GM19463 (cell line): ENCODE results near the gene SYNE2.
"Not testable (repeated sequence)": the region's sequence is repeated elsewhere in the genome, so short reads cannot be mapped to it uniquely, and the experiment has no call there.

Source experiments
- ATAC-seq: cut with Tn5 transposase; IDR thresholded peaks from one replicate; pipeline ENCODE4 v1.9.1; 2021; ENCODE audit warnings: mild to moderate bottlenecking, moderate library complexity; ENCODE audit not compliant: unreplicated experiment

SYNE2 gene

DNA sequence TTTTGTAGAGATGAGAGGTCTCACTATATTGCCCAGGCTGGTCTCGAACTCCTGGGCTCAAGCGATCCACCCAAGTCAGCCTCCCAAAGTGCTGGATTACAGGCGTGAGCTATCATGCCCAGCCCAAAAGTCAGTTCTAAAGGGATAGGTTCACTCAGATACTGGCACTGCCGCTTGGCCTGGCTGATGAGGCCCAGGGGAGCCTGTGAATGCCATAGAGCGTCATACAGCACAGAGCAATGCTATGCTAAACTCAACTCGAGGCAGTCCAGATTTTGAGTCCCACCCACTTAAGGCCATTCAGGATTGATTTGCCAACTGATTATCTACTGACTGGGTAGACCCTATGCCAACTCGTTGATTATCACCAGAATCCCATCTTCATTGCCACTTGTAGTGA, 262.0 kb downstream of the SYNE2 start:
- ATAC-seq: no peak

DNA sequence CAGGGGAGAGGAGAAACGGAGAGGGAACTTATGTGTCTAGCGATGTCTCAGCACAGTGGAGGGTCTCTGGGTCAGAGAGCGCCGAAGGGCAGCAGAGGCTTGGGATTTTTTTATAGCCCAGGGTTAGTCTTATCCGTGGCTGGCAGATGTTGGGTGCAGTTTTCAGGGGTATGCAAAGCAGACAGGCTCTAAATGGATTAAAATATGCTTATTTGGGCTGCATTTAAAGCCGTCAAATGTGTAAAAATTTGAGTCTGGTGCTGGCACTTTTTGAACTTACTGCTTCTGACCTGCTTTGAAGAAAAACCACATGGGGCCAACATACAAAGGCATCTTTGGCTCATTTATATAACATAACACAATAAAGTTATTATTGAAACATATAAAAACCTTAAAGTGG, 262.6 kb downstream of the SYNE2 start:
- no peak for ATAC-seq

DNA sequence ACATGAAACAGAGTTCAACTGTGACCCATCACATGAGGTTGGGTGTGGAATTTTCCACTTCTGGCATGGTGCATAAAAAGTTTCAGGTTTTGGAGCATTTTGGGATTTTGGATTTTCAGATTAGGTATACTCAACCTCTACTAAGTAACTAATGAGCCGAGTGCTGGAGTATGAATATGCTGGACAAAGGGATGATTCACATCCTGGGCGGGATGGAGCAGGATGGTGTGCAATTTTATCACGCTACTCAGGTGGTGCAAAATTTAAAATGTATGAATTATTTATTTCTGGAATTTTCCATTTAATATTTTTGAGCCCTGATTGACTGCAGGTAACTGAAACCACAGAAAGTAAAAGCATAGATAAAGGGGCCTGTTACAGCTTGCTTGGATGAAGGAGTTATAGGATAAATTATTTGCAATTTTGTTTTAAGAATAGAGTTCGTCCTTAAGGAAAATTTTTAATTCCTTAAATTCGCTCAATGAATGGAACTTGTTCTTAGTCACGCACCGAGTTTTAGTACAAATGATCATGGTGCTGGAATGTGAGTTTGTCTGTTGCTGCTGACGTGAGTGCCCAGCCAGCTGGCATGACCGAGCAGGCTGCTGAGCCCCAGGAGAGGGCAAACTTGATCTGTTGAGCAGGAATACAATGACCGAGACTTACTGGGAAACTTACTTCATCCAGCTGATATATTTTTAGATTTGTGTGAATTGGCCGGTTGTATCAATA, 265.0 kb downstream of the SYNE2 start:
- ATAC-seq: no peak

DNA sequence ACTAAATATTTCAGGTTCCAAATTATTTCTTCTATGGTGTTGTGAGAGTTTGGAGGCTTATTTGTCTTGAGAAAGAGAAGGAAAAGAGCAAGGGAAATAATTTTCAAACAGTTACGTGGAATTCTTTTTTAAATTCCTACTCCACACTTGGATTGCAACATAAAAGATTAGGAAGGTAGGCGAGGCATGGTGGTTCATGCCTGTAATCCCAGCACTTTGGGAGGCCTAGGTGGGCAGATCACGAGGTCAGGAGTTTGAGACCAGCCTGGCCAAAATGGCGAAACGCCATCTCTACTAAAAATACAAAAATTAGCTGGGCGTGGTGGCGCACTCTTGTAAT, 265.6 kb downstream of the SYNE2 start:
- ATAC-seq: not testable (repeated sequence)

DNA sequence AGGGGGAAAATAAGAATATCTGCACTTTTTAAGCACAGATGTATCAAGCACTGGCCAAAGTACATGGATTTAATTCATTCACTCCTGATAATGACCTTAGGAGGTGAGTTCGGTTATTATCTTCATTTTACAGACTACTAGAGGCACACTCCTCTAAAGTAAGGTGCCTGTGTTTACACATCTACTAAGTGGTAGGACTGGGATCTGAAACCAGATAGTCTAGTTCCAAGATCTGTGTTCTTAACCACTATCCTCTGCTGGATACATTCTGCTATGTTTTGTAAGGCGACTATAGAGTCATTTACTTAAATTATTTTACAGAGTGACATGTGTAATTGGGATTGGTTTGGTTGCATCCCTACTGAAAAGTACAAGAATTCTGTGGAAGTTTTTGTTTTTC, 266.1 kb downstream of the SYNE2 start:
- no peak for ATAC-seq

DNA sequence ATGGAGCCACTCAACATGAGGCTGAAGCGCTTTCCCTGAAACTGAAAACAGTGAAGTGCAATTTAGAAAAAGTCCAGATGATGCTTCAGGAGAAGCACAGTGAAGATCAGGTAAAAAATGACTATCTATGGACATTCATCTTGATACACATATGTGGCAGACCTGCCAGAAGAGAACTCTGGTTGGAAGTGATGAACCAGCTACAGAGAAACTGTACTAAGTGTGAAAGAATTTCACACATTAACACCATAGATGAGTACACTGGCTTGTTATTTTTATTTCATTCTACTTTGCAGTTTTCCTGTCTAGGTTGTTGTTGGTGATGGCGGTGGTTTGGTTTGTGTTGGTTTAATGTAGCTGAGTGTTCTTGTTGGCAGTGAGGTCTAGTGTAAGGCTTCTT, 266.7 kb downstream of the SYNE2 start:
- ATAC-seq: no peak

DNA sequence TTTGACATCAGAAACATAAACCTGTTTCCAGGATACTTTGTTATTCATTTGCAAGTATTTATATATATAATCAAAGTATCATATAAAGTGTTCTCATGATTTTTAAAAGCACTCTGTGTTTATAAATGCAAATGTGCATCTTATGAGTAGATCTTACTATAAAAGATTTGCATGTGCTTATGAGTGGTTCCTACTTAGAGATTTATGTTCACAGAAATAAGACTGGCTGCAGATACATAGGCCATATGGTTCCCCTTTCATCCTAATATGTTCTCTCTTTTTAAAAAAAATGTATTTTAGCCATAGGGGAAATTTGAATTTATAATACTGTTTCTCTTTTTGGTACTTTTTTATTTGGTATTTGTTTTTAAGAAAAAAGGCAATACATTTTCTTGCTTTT, 267.2 kb downstream of the SYNE2 start:
- ATAC-seq: no peak

DNA sequence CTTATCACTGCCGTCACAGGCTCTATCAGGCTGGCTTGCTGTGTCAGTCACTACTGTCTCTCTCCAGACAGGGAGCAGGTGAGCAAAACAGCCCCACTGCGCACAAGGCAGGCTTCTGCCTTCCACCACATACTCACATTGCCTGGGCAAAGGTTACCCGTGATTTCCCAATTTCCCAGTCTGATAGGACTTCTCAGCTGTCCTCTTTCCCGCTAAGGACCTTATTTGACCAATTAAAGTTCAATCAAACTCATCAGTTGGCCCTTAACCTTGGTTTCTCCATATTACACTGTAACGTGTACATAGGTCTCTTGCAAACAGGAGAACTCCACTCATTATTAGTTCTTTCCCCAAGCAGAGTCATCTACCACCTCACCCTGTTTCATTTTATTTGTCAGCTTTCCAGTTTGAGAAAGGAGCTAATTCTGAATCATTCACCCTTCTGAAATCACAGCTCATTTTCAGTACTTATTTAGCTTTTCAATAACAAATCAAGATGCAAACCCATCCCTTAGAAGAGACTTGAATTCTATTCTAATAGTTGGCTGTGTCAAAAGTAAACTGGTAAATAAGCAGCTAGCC, 270.5 kb downstream of the SYNE2 start:
- ATAC-seq: no peak

DNA sequence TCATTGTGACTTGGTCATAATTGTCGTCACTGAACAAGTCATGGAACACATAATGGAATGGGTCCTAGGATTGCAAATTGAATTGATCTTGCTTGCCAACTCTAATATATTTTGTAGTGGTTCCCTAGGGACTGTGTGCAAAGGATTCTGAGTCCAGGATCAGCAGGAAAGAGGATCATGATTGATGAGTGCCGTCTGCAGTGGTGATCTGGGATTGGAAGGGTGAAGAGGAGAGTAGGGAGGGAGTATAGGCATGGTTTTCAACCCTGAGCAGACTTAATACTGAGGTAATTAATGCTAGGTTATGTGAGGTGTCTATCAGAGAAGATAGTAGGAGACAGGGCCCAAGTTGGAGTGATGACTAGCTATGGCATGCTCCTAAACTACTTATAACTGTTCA, 272.5 kb downstream of the SYNE2 start:
- no peak for ATAC-seq

DNA sequence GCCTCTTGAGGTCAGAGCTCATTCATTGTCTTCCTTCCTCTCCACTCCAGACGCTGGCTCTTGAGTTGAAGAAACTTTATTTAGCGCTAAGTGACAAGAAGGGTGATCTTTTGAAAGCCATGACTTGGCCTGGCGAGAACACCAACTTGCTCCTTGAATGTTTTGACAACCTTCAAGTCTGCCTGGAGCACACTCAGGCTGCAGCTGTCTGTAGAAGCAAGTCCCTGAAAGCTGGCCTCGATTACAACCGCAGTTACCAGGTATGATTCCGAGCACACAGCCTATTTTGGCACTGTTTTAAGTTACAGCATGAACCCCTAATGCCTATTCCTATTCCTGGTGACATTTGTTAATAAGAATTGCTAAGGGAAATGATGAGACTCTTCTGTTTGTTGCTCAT, 273.7 kb downstream of the SYNE2 start:
- no peak for ATAC-seq

DNA sequence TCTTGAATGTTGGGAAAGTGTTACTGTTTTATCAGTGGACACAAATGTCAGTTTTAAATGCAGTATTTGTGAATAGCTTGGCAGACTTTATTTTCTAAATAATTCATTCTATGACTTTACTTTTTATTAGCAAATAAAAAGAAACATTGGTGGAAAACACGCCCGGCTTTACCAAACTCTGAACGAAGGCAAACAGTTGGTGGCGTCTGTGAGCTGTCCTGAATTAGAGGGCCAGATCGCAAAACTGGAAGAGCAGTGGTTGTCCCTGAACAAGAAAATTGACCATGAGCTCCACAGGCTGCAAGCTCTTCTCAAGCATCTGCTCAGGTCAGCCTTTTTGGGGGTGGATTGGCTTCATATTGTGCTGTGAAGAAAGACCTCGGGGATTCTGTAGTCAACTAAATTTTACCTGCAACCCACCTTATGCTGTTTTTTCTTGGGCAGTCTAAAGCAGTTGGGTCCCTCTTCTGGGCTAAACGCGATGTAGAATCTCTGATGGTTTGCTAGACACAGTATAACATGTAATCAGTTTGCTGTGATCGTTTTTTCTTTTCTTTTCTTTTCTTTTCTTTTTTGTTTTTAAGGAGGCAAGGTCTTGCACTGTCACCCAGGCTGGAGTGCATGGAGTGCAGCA, 285.0 kb downstream of the SYNE2 start:
- ATAC-seq: no peak

DNA sequence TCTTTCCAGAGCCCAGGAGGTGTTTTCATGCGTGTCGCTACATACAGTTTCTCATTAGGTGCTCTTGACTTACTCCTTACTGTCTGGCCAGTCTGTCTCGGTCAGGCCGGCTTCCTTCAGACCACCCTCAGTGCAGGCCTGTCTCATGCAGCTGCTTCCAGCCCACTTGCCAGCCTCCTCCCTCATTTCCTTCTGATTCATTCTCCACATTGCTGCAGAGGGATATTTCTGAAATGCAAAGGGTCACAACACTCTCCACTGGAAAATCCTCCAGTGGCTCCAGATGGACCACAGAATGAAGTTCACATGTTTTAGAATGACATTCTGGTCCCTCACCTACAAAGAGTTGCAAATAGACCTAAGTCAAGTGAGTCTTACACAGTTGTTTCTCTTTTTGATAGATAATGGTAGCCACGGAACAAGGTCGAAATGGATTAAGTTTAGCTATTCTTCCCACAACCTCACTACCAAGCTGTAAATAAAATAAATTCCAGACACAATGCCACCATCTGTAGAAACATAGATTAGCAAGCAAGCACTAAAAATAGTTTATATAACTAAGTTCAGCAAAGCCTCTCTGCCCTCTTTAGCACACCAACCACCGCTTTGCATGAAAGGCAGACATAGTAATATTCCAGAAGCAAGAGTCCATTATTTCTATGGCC, 294.5 kb downstream of the SYNE2 start:
- ATAC-seq: no peak

DNA sequence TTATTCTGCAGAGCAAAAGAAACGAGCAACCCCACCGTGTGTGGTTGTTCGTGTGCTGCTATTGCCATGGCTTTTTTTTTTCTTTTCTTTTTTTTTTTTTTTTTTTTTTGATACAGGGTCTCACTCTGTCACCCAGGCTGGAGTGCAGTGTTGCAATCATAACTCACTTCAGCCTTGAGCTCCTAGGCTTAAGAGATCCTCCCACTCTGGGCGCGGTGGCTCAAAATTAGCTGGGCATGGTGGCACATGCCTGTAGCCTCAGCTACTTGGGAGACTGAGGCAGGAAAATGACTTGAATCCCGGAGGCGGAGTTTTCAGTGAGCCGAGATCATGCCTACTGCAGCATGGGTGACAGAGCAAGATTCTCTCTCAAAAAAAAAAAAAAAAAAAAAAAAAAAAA, 297.1 kb downstream of the SYNE2 start:
- no peak for ATAC-seq

DNA sequence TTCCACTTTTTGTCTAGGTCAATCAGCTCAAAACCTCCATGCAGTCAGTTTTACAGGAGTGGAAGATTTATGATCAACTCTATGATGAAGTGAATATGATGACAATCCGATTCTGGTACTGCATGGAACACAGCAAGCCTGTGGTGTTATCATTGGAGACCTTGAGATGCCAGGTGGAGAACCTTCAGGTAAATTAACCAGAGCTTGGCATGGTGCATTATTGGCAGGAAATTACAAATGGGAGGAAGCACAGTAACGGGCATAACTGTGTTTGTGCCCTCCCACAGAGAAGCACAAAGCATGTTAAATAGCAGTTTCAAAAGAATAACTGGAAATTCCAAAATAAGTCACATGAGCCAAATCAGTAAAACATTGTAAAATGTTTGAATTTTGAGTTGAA, 305.8 kb downstream of the SYNE2 start:
- no peak for ATAC-seq

DNA sequence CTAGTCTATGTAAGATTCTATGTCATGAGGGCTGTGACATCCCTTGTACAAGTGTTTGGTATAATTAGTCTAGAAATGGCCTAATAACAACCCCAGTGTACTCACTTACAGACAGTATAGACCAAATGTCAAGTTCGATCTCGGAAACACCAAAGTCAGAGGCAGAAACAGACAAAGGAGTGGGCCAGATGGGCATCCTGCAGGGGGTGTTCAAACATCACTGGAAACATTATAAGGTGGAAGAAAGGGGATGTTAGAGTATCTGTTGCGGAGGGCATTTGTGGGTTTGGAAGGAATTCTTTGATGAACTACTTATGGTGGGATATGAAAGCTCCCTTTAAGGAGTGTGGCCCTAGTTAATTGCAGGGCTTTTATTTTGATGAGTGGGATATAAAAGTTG, 306.8 kb downstream of the SYNE2 start:
- no peak for ATAC-seq

DNA sequence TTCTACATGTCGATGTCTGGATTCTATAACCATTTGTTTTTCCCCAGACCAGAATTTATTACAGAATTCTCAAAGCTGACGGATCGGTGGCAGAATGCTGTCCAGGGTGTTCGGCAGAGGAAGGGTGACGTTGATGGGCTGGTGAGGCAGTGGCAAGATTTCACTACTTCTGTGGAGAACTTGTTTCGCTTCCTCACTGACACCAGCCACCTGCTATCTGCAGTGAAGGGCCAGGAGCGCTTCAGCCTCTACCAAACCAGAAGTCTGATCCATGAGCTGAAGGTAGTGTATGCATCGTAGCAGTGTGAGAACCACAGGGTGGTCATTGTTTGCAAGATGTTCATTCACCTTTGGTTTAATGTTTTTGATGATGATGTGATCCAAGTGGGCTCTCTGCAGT, 317.4 kb downstream of the SYNE2 start:
- ATAC-seq: no peak

DNA sequence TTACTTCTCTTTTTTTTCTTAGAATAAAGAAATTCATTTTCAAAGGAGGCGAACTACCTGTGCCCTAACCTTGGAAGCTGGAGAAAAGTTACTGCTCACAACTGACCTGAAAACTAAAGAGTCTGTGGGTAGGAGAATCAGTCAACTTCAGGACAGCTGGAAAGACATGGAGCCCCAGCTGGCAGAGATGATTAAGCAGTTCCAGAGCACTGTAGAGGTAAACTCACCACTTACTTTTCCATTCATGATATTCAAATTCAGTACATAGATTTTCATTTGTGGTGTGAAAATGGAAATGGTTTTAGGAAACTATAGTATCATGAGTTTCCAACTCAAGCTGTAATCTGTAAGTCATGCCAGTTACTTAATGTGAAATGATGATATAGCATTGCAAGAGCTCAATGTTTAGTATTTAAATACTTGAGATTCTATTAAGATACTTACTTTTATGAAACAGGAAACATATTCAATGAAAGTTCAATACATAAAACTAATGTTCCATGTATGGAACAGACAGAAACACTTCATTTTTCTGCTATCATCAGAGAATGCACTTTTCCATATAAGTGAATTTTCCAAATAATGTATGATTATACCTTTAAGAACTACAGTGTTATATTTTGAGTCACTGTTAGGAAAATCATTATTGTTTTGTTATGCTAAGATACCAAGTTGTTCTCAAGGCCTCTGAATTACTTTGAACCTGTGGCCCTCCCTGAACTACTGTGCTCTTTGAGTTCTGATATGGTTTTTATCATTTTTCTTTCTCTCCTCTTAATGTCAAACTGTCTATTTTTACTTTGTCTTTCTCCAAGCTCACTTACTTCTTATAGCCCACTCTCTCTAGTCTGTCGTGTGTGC, 322.3 kb downstream of the SYNE2 start:
- no peak for ATAC-seq

DNA sequence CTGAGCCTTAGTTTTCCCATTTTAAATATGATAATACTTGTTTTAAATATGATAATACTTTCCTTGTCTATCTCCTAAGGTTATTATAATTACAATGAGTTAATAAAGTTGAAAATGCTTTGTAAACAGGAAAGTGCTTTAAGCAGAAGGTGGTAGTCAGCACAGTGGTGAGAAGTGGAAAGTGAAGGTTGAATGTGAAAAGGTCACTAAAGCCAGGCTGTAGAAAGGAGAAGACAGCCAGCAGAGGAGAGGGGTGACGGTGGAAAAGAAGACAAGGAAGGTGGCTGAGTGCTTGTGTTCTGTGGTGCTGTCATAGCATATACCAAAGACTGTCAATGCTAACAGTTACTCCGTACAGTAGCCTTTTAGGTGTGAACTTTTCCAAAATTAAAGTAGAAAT, 323.5 kb downstream of the SYNE2 start:
- ATAC-seq: no peak

DNA sequence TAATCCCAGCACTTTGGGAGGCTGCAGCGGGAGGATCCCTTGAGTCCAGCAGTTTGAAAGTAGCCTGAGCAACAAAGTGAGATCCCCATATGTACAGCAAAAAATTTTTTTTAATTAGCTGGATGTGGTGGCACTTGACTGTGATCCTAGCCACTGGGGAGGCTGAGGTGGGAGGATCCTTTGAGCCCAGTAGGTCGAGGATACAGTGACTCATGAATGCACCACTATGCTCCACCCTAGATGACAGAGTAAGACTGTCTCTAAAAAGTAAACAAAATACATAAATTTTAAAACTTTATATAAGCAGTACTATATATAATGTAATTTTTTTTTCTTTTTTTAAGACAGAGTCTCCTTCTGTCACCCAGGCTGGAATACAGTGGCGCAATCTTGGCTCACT, 326.0 kb downstream of the SYNE2 start:
- no peak for ATAC-seq

DNA sequence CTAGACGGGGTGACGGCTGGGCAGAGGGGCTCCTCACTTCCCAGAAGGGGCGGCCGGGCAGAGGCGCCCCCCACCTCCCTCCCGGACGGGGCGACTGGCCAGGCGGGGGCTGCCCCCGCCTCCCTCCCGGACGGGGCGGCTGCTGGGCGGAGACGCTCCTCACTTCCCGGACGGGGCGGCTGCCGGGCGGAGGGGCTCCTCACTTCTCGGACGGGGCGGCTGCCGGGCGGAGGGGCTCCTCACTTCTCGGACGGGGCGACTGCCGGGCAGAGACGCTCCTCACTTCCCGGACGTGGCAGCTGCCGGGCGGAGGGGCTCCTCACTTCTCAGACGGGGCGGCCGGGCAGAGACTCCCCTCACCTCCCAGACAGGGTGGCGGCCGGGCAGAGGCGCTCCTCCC, 330.1 kb downstream of the SYNE2 start:
- not testable (repeated sequence) for ATAC-seq

DNA sequence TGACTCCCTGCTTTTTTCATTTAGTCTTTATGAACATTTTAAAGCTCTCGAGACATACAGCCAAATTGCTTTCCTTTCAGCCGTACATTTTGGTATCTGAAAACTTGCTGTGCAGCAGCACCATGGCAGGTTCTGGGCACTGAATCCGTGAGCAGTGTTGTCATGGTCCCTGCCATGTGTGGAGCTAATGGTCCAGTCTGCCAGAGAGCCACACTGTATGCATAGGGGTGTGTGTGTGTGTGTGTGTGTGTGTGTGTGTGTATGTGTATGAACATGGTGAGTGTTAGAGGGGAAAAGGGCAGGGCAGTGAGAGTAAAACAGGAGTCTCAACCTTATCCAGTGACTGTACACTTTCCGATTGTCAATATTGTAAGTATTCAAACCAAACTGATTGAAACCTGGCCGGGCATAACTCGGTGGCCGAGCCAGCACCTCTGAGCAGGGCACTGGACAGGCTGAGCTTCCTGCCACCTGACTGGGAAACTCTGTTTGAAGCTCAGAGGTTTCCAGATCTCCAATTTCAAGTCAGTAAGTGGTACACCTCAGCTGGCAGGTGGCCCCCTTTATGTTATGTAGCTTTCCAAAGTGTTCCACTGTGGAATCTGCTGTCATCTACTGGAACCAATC, 331.4 kb downstream of the SYNE2 start:
- ATAC-seq: no peak
